ENCODE measurements around the gene ENTPD6.
A peak's percentile ranks its signal among the peaks of the same experiment; 100 is the strongest.

Gene ENTPD6

GRCh38 chr20:25191051-25191450, 4.5 kb upstream of the ENTPD6 start:
- no peak for DNase-seq

DNA sequence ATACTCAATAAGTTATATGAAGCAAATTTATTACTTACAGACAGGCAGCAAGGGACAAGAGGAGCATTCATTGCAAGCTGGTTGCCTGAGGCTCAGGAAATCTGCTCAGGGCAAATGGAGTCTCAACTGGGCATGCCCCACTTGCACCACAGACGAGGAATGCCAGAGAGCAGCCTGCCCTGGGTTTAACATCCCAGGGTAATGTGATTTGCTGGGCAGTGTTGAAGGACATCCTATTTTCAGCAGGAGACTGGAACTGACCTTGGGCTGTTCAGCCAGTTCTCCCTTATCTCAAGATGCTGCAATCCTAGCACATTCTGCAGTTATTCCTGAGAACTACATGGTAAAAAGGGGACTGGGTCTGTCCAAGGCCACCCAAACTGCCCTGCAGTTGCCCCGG, 3.8 kb upstream of the ENTPD6 start:
- no peak for DNase-seq

DNA sequence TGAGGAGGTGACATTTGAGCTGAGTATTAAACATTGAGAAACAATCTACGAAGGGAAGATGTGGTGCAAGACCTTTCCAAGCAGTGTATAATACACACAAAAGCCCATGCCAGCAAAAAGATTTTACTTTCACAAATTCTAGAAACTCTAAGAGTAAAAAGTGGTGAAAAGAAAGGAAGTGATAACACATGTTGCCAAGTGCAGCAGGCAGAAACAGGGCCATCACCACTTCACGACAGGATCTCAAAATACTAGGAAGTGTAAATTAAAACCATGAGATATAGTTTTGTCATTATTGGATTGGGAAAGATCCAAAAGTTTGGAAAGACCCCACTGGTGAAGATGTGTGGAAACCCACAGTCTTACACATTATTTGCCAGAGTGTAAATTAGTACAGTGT, 1.7 kb upstream of the ENTPD6 start:
- DNase-seq = no peak

- DNase-seq = no peak
Observed at GRCh38 chr20:25194333-25194972, 1.1 kb upstream of the ENTPD6 start.

GRCh38 chr20:25195962-25196785, 662 bp downstream of the ENTPD6 start:
- DNase-seq = peak; percentile 41

GRCh38 chr20:25196786-25197120, 1.2 kb downstream of the ENTPD6 start:
- DNase-seq = no peak

DNA sequence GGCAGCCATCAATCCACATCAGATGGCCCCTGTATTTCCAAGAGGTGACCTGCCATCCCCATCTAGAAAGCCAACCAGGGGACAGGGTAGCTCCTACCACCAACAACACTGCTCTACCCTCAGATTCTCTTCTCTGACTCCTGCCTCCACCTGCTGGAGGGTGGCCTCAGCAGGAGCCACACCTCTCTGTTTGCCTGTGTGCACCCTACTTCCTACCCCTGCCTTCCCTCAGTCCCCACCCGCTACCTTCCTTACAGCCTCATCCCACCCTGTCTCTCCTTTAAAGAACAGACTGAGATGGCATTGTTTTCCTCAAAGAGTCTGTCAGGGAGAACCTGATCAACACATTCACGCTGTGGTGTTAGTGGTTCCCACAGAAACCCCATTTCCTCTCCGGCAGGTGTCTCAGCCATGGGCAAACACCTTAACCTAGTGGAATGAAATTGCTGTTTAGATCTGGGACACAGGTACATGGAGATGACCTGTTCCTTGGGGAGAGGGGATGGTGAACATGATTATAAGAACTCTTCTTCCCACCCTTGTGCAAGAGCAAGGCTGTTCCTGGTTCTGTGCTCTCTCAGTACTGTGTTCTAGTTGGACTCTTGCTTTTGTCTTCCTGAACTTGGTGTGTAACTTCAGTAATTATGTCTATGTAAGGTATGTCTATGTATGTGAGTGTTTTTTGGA, 1.8 kb downstream of the ENTPD6 start:
- DNase-seq = no peak

DNA sequence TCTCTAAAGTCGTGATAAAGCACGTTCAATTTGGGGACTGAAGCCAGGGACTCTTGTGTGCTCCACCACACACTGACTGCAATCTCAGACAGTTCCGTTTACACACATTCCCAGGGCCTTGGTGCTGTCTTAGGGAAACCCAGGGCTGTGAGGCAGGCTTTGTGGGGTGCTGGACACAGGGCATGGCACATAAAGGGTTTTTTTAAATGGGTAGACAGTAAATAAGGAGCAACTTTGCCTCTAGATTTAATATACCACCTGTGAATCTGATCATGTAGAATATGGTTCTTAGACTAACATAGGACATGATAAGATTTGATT, 2.3 kb downstream of the ENTPD6 start:
- no peak for DNase-seq

DNA sequence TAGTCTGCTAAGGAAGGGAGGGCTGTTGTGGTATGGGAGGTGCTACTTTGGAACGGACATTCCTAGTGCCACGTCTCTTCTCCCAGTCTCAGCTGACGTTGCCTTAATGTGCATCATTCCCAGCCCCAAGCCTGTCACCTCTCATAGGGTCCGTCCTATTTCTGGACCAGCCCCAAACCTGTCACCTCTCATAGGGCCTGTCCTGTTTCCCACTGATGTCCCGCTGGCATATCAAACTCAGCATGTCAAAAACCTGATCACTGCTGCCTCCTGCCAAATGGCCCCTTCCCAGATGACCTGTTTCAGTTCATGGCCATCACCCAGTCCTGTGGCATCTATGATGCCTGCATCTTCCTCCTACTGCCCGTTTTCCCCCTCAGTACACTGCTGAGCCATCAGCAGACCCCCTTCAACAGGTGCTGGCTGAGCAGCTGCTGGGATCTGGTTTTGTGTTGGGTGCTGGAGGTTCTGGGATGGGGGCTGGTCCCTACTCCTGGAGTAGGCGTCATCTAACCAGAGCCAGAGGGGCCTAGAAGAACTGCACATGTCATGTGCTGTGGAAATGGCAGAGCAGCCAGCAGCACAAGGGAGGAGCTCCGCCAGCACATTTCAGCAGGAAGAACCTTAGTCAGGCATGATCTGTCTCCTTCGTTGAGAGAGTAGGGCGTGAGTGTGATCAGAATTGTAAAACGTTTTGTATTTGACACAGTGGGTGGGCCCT, 3.3 kb downstream of the ENTPD6 start:
- no peak for DNase-seq

DNA sequence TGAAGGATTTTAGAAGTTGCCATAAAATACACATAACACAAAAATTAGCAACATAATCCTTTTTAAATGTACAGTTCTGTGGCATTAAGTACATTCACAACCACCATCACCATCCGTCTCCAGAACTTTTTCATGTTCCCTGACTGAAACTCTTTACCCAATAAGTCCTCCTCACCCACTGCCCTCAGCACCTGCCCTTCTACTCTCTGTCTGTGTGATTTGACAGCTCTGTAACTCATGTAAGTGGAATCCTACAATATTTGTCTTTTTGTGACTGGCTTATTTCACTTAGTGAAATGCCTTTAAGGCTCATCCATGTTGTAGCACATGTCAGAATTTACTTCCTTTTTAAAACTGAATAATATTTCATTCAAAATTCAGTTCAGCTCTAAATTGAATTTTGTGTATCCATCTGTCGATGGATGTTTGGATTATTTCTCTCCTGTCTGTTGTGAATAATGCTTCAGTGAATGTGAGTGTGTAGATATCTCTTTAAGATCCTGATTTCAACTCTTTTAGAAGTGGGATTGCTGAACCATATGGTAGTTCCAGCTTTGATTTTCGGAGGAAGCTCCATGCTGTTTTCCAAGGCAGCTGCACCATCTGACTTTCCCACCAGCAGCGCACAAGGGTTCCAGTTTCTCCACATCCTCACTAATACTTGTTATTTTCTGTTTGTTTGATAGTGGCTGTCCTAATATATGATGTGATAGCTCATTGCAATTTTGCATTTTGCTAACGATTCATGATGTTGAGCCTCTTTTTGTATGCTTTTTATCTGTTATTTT, 4.2 kb downstream of the ENTPD6 start:
- DNase-seq = no peak

DNA sequence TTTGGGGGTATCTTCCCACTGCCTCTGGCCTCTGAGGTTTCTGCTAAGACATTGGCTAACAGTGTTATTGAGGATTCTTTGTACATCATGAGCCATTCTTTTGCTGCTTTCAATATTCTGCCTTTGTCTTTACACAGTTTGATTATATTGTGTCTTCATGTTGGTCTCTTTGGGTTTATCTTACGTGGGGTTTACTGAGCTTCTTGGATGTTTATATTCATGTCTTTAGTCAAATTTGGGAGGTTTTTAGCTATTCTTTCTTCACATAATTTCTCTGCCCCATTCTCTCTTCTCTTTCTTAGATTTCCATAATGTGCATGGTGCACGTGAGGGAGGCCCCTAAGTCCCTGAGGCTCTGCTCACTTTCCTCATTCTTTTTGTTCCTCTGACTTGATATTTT, 7.6 kb downstream of the ENTPD6 start:
- DNase-seq = no peak

- no peak for DNase-seq
Observed at GRCh38 chr20:25203871-25204320, 8.4 kb downstream of the ENTPD6 start.

DNA sequence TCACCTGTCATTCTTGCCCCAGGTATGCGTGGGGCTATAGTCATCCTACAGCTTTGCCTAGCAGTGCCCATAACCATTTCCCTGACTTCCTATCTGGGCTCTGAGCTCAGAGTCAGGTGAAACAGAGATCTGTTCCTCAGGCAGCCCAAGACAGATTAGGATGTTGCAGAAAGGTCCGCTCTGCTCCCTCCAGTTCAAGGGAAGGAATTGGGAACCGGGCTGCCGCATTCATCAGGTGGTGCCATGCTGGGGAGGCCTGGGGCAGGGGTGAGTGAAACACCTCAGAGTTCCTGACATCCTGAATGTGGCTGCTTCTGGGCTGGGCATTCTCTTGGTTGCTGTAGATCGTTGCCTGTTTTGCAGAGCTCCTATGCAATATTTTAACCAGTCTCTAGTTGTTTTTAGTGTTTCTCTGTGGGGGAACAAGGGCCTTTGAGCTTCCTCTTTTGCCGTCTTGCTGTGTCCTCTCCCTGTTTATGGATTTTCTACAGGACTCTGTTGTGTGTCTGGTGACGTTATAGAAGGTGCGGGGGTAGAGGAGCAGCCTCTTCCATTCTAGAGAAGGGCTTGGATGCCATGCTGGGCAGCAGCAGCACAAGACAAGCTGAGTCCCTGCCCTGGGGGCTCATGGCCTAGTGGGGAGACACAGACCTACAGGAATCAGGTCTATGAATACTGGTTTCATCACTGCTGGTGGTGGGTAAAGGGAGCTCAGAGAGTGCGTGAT, 9.2 kb downstream of the ENTPD6 start:
- no peak for DNase-seq

GRCh38 chr20:25205277-25206062, 10.0 kb downstream of the ENTPD6 start:
- no peak for DNase-seq

- no peak for DNase-seq
Observed at GRCh38 chr20:25206063-25206403, 10.5 kb downstream of the ENTPD6 start.

DNA sequence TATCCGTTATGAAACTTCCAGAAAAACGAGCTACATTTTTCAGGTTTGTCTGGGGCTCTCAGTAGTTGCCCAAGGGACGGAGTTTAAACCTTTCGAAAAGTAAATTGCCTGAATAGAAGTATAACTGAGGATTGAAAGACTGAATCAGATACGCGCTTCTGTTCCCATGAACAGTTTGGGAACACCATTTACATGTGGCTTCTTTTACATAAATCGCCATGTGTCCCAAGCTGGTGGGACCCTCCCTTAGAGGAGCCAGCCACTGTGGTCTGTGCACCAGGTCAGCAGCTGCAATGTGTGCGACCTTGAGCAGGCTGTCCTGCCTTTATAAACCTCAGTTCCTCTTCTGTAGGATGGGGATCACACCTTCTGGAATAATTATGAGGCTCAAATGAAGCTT, 11.0 kb downstream of the ENTPD6 start:
- no peak for DNase-seq

DNA sequence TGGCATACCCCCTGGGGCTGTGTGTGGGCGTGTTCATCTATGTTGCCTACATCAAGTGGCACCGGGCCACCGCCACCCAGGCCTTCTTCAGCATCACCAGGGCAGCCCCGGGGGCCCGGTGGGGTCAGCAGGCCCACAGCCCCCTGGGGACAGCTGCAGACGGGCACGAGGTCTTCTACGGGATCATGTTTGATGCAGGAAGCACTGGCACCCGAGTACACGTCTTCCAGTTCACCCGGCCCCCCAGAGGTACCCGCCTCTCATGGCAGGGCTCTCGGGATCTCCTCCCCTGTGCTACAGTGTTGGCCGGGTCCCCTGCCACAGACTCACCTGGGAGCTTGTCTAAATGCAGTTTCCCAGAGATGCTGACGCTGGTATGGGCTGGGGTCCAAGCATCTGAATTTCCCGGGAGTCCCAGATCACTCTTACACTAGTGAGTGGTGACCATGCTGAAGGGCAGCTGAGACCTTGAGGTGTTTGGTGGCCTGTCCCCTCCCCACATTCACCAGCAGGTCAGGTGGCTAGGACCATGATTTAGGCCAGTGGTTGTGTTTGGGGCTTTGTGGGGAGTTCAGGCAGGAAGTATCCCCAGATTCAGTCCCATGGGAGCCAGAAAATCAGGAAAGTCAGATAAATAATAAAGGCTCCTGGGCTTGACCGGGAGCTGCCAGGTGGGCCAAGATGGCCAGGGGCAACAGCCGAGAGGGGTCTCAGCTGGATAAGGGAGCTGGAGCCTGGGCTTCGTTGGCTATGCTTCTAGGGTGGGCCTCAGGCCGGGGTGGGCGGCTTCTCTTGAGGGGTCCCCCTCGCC, 11.8 kb downstream of the ENTPD6 start:
- DNase-seq = no peak

DNA sequence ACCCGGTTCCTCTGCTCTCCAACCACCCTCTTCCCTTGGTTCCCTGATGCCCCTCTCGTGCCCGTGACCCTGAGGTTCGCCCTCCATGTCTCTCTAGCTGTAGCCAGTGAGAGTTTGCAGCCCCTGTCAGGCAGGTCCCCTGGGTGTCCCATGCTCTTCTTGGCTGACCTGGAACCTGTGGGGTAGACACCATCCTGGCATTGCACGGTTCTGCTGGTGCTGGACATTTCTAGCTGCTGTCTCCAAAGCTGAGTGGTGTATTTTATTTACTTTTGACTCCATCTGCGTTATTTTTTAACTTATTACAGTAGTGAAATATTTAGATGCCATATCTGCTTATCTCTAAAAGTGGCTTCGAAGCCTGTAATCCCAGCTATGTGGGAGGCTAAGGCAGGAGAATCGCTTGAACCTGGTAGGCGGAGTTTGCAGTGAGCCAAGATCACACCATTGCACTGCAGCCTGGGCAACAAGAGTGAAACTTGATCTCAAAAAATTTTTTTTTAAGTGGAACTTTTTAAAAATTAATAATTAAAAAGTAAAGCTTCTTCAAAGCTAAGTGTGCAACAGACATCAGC, 12.5 kb downstream of the ENTPD6 start:
- no peak for DNase-seq

GRCh38 chr20:25209400-25209799, 13.9 kb downstream of the ENTPD6 start:
- no peak for DNase-seq

GRCh38 chr20:25209911-25210310, 14.4 kb downstream of the ENTPD6 start:
- DNase-seq = no peak

Measured in activated naive CD4-positive, alpha-beta T cell treated with anti-CD3 and anti-CD28 coated beads, Interleukin-2, amount 50 U/mL, for 16 hours (primary cell).